AG04449 (cell line): ENCODE data around the gene ELL.

ENCODE experiments used
- CTCF ChIA-PET: fragments of 350-600 bp; formaldehyde crosslinking; extraction: SDS; loops from one replicate; lab custom pipeline; 2021; ENCODE audit warnings: antibody characterized with exemption; lab: Yijun Ruan, JAX
- POLR2A ChIA-PET: fragments of 400-600, 350-600 bp; formaldehyde crosslinking; extraction: SDS; loops from one replicate; lab custom pipeline; 2020; ENCODE audit warnings: antibody characterized with exemption, inconsistent platforms; lab: Yijun Ruan, JAX
- DNase-seq: peaks from one replicate; pipeline ENCODE4 v3.0.0-alpha.2; 2010; ENCODE audit warnings: low read depth, low spot score
- H3K4me3 ChIP-seq: 2 replicates; pipeline ENCODE4 v1.5.1; 2011; ENCODE audit warnings: low read depth, mild to moderate bottlenecking, control low read depth, low read length
- CTCF ChIP-seq: IDR thresholded peaks from one replicate; pipeline ENCODE4 v1.5.1; 2011; ENCODE audit warnings: mild to moderate bottlenecking, moderate library complexity, low read length, control low read depth, inconsistent platforms; ENCODE audit not compliant: insufficient read depth; ENCODE audit errors: missing control alignments

Gene ELL

GRCh38 chr19:18513868-18514267 lies 8.0 kb downstream of the ELL start:
- no peak for TF ChIP-seq CTCF
- CTCF ChIA-PET = interaction anchor here (1.5 kb wide), 2 partner anchors 44 to 63 kb away, joined by 5 to 6 read pairs; no protein-coding TSS in a partner anchor
- no peak overlapping the region for H3K4me3 ChIP-seq
- POLR2A ChIA-PET = no interaction called here
- no peak for DNase-seq

GRCh38 chr19:18510216-18510615 lies 11.7 kb downstream of the ELL start:
- CTCF ChIA-PET = interaction anchor here (0.9 to 1.9 kb wide), 6 partner anchors 9 to 48 kb away, joined by 3 to 6 read pairs (median 4); no protein-coding TSS in a partner anchor
- no peak for DNase-seq
- POLR2A ChIA-PET = no interaction called here
- no peak overlapping the region for H3K4me3 ChIP-seq
- no peak for TF ChIP-seq CTCF

GRCh38 chr19:18508585-18508984 lies 13.3 kb downstream of the ELL start:
- TF ChIP-seq CTCF = no peak
- no peak overlapping the region for H3K4me3 ChIP-seq
- POLR2A ChIA-PET = no interaction called here
- DNase-seq = no peak
- CTCF ChIA-PET = interaction anchor here (0.5 to 3.7 kb wide), 7 partner anchors 8 to 513 kb away, joined by 3 to 18 read pairs (median 4); partner anchors contain the start of gene ELL

GRCh38 chr19:18507727-18508440 lies 14.0 kb downstream of the ELL start:
- ChIA-PET POLR2A (no interaction called here), CTCF (interaction anchor here (0.7 to 3.7 kb wide), 9 partner anchors 7 to 340 kb away, joined by 3 to 18 read pairs (median 6); partner anchors contain the start of gene ELL)
- TF ChIP-seq CTCF = no peak
- H3K4me3 ChIP-seq = no peak overlapping the region
- DNase-seq = no peak

- no peak for TF ChIP-seq CTCF
- no peak overlapping the region for H3K4me3 ChIP-seq
- DNase-seq = no peak
- ChIA-PET CTCF (interaction anchor here (0.6 to 3.7 kb wide), 8 partner anchors 11 to 340 kb away, joined by 3 to 18 read pairs (median 7); partner anchors contain the start of gene ELL), POLR2A (no interaction called here)
Measured at GRCh38 chr19:18507021-18507726, 14.7 kb downstream of the ELL start.
